Osteoblast (primary cell): ENCODE measurements around the gene MID1. TPM values are rescaled to one million over a fixed set of nuclear protein-coding genes. Genes with fewer than 3 reads are reported as not detected.

Experiments used
- DNase-seq: peaks from one replicate; pipeline ENCODE4 v3.0.0; 2011; ENCODE audit warnings: low spot score, mixed read lengths; ENCODE audit not compliant: insufficient read length; ENCODE audit errors: missing footprints
- H2AFZ ChIP-seq: 2 replicates; pipeline ENCODE4 v1.6.0; 2011; ENCODE audit warnings: mild to moderate bottlenecking, low read length
- H3K27ac ChIP-seq: 2 replicates; pipeline ENCODE4 v1.5.1; 2011; ENCODE audit warnings: mild to moderate bottlenecking, low read depth, low read length, moderate library complexity
- H3K27me3 ChIP-seq: 2 replicates; pipeline ENCODE4 v1.6.0; 2012; ENCODE audit warnings: mild to moderate bottlenecking, control low read depth, inconsistent platforms, low read length, moderate library complexity; ENCODE audit not compliant: insufficient read depth
- H3K36me3 ChIP-seq: 2 replicates; pipeline ENCODE4 v1.5.1; 2011; ENCODE audit warnings: mild to moderate bottlenecking, low read length, control low read depth, moderate library complexity; ENCODE audit not compliant: insufficient read depth
- H3K4me1 ChIP-seq: 2 replicates; pipeline ENCODE4 v1.5.1; 2011; ENCODE audit warnings: mild to moderate bottlenecking, low read length, control low read depth, moderate library complexity; ENCODE audit not compliant: insufficient read depth
- H3K4me2 ChIP-seq: 2 replicates; pipeline ENCODE4 v1.6.0; 2011; ENCODE audit warnings: mild to moderate bottlenecking, low read length; ENCODE audit not compliant: insufficient read depth
- H3K4me3 ChIP-seq: fragments of 200-600 bp; sonication (generic); 3 replicates; pipeline ENCODE4 v1.5.1; 2012; ENCODE audit warnings: mild to moderate bottlenecking, low read length, inconsistent platforms; ENCODE audit not compliant: insufficient read depth
- H3K79me2 ChIP-seq: 2 replicates; pipeline ENCODE4 v1.6.0; 2012; ENCODE audit warnings: mild to moderate bottlenecking, low read length, control low read depth, inconsistent platforms; ENCODE audit not compliant: insufficient read depth
- H3K9me3 ChIP-seq: 2 replicates; pipeline ENCODE4 v1.5.1; 2011; ENCODE audit warnings: low read depth, low read length, control low read depth
- H4K20me1 ChIP-seq: 2 replicates; pipeline ENCODE4 v1.6.0; 2012; ENCODE audit warnings: mild to moderate bottlenecking, low read length, control low read depth; ENCODE audit not compliant: insufficient read depth
- CTCF ChIP-seq: IDR thresholded peaks from 2 replicates; pipeline ENCODE4 v1.5.1; 2011; ENCODE audit warnings: mild to moderate bottlenecking, low read depth, low read length, moderate library complexity; ENCODE audit errors: extremely low read depth
- total RNA-seq: library from RNA; depleted of rRNA; stranded (reverse); fragments of >200 nt; gene quantifications from 2 replicates; pipeline ENCODE4 v1.2.3, GENCODE V29; 2012

The MID1 gene
- total RNA-seq, result 26.5 and 26.8 TPM in 2 replicates

GRCh38 chrX:10620121-10620699 lies at the start of gene MID1:
MID1 (minus strand) TSS chrX:10620585; CDS start chrX:10567547, 53,038 bp downstream.
- Histone ChIP-seq H3K4me1 (peaks cover 37% of the 10 kb centered on the region), H2AFZ (peak within 1 kb of the TSS; percentile 43), H3K4me2 (peak within 1 kb of the TSS; percentile 85), H3K4me3 (peak within 1 kb of the TSS; percentile 82), H3K27me3 (no peaks in the 10 kb centered on the region), H3K79me2 (peaks cover 49% of the 10 kb centered on the region), H3K9me3 (no peaks in the 10 kb centered on the region), H4K20me1 (no peaks in the 10 kb centered on the region), H3K36me3 (no peaks in the 10 kb centered on the region), H3K27ac (peak within 1 kb of the TSS; percentile 72)
- DNase-seq, result no peak
- TF ChIP-seq CTCF, result no peak

- no peaks in the 10 kb centered on the region for H4K20me1 ChIP-seq
- H3K4me3 ChIP-seq, result no peak overlapping the region
- no peak for TF ChIP-seq CTCF
- H3K36me3 ChIP-seq, result no peaks in the 10 kb centered on the region
- H3K27me3 ChIP-seq, result no peaks in the 10 kb centered on the region
- H2AFZ ChIP-seq, result no peak overlapping the region
- DNase-seq, result no peak
- H3K9me3 ChIP-seq, result no peaks in the 10 kb centered on the region
- H3K4me1 ChIP-seq, result no peaks in the 10 kb centered on the region
- no peak overlapping the region for H3K27ac ChIP-seq
- no peak overlapping the region for H3K4me2 ChIP-seq
- H3K79me2 ChIP-seq, result no peaks in the 10 kb centered on the region
Measured at GRCh38 chrX:10667143-10667542, 46.8 kb upstream of the MID1 start.

GRCh38 chrX:10666102-10666501 lies 45.7 kb upstream of the MID1 start:
- Histone ChIP-seq H3K27me3 (no peaks in the 10 kb centered on the region), H3K36me3 (no peaks in the 10 kb centered on the region), H3K79me2 (no peaks in the 10 kb centered on the region), H3K9me3 (no peaks in the 10 kb centered on the region), H3K4me1 (no peaks in the 10 kb centered on the region), H3K27ac (no peak overlapping the region), H3K4me3 (no peak overlapping the region), H4K20me1 (no peaks in the 10 kb centered on the region), H3K4me2 (no peak overlapping the region), H2AFZ (no peak overlapping the region)
- no peak for DNase-seq
- no peak for TF ChIP-seq CTCF

GRCh38 chrX:10665681-10666080 lies 45.3 kb upstream of the MID1 start:
- no peaks in the 10 kb centered on the region for H3K27me3 ChIP-seq
- H3K79me2 ChIP-seq, result no peaks in the 10 kb centered on the region
- no peaks in the 10 kb centered on the region for H3K36me3 ChIP-seq
- no peak overlapping the region for H3K4me2 ChIP-seq
- no peaks in the 10 kb centered on the region for H3K9me3 ChIP-seq
- no peaks in the 10 kb centered on the region for H4K20me1 ChIP-seq
- no peaks in the 10 kb centered on the region for H3K4me1 ChIP-seq
- H3K27ac ChIP-seq, result no peak overlapping the region
- TF ChIP-seq CTCF, result no peak
- H3K4me3 ChIP-seq, result no peak overlapping the region
- no peak overlapping the region for H2AFZ ChIP-seq
- DNase-seq, result no peak
